ENCODE results near the gene FAM107B. TPM values are rescaled to one million over a fixed set of nuclear protein-coding genes. Genes with fewer than 3 reads are reported as not detected.
A peak's percentile ranks its signal among the peaks of the same experiment; 100 is the strongest.

The FAM107B gene
- total and polyA plus RNA-seq, 2 experiments from 2014 or later = 3.4 to 5.2 TPM

GRCh38 chr10:14742382-14742781 is 32.3 kb downstream of the FAM107B start:
- H3K9ac ChIP-seq = no peak overlapping the region
- H2AFZ ChIP-seq = no peak overlapping the region
- no peaks in the 10 kb centered on the region for H3K9me2 ChIP-seq (ENCODE audit: insufficient read depth)
- WGBS, 2 experiments (ENCODE audit: low coverage in 1 of 2, low lambda C conversion rate in 2 of 2, missing lambda C conversion rate in 2 of 2) = 12 to 41% methylated on average over 1 of the region's 1 CpG
- TF ChIP-seq EZH2phosphoT487 (IDR thresholded peaks at IDR 0.05; ENCODE audit: insufficient read depth, low read depth) (no peak), EZH2 (IDR thresholded peaks at IDR 0.05; ENCODE audit: insufficient read depth, poor library complexity, severe bottlenecking) (no peak)
- H3K4me1 ChIP-seq (ENCODE audit: insufficient read depth) = no peaks in the 10 kb centered on the region
- H3K4me2 ChIP-seq (ENCODE audit: unreplicated experiment) = no peak overlapping the region
- H3K27ac ChIP-seq = no peak overlapping the region
- peaks cover 47% of the 10 kb centered on the region for H3K27me3 ChIP-seq (replicated peaks; ENCODE audit: insufficient read depth)
- DNase-seq = no peak
- no peak overlapping the region for H3K4me3 ChIP-seq
- no peaks in the 10 kb centered on the region for H3K9me3 ChIP-seq (ENCODE audit: low read depth)
- no peaks in the 10 kb centered on the region for H3K36me3 ChIP-seq (ENCODE audit: low read depth)
- in situ Hi-C loops (cut with MboI) = no loop called here
- no peaks in the 10 kb centered on the region for H3F3A ChIP-seq (ENCODE audit: insufficient read depth)
- no peaks in the 10 kb centered on the region for H3K79me2 ChIP-seq (ENCODE audit: insufficient read depth)
- no peaks in the 10 kb centered on the region for H4K20me1 ChIP-seq (ENCODE audit: insufficient read depth)

GRCh38 chr10:14740684-14741247 is 33.9 kb downstream of the FAM107B start:
- no peaks in the 10 kb centered on the region for H4K20me1 ChIP-seq (ENCODE audit: insufficient read depth)
- H2AFZ ChIP-seq = no peak overlapping the region
- no peak overlapping the region for H3K4me3 ChIP-seq
- H3K9me2 ChIP-seq (ENCODE audit: insufficient read depth) = no peaks in the 10 kb centered on the region
- H3K36me3 ChIP-seq (ENCODE audit: low read depth) = no peaks in the 10 kb centered on the region
- H3K9me3 ChIP-seq (ENCODE audit: low read depth) = no peaks in the 10 kb centered on the region
- H3K9ac ChIP-seq = no peak overlapping the region
- H3K4me1 ChIP-seq (ENCODE audit: insufficient read depth) = no peaks in the 10 kb centered on the region
- in situ Hi-C loops (cut with MboI) = no loop called here
- DNase-seq = no peak
- 16 to 30% methylated on average over 3 of the region's 3 CpGs for WGBS, 2 experiments (ENCODE audit: low coverage in 1 of 2, low lambda C conversion rate in 2 of 2, missing lambda C conversion rate in 2 of 2)
- H3K27me3 ChIP-seq (replicated peaks; ENCODE audit: insufficient read depth) = peaks cover 40% of the 10 kb centered on the region
- no peak overlapping the region for H3K4me2 ChIP-seq (ENCODE audit: unreplicated experiment)
- H3K27ac ChIP-seq = no peak overlapping the region
- H3K79me2 ChIP-seq (ENCODE audit: insufficient read depth) = no peaks in the 10 kb centered on the region
- TF ChIP-seq EZH2phosphoT487 (IDR thresholded peaks at IDR 0.05; ENCODE audit: insufficient read depth, low read depth) = no peak
- no peak for TF ChIP-seq EZH2 (IDR thresholded peaks at IDR 0.05; ENCODE audit: insufficient read depth, poor library complexity, severe bottlenecking)
- no peaks in the 10 kb centered on the region for H3F3A ChIP-seq (ENCODE audit: insufficient read depth)

GRCh38 chr10:14737808-14738545 is 36.7 kb downstream of the FAM107B start:
- in situ Hi-C loops (cut with MboI) = no loop called here
- Histone ChIP-seq H3K27me3 (replicated peaks; ENCODE audit: insufficient read depth) (peaks cover 24% of the 10 kb centered on the region), H4K20me1 (ENCODE audit: insufficient read depth) (no peaks in the 10 kb centered on the region), H3K9me2 (ENCODE audit: insufficient read depth) (no peaks in the 10 kb centered on the region), H3K27ac (no peak overlapping the region), H3K36me3 (ENCODE audit: low read depth) (no peaks in the 10 kb centered on the region), H3K4me1 (ENCODE audit: insufficient read depth) (no peaks in the 10 kb centered on the region), H3K4me2 (ENCODE audit: unreplicated experiment) (no peak overlapping the region), H3K4me3 (no peak overlapping the region), H3K9ac (no peak overlapping the region), H2AFZ (no peak overlapping the region), H3K9me3 (ENCODE audit: low read depth) (no peaks in the 10 kb centered on the region), H3F3A (ENCODE audit: insufficient read depth) (no peaks in the 10 kb centered on the region), H3K79me2 (ENCODE audit: insufficient read depth) (no peaks in the 10 kb centered on the region)
- DNase-seq = no peak
- no peak for TF ChIP-seq EZH2 (IDR thresholded peaks at IDR 0.05; ENCODE audit: insufficient read depth, poor library complexity, severe bottlenecking)
- no peak for TF ChIP-seq EZH2phosphoT487 (IDR thresholded peaks at IDR 0.05; ENCODE audit: insufficient read depth, low read depth)
- WGBS, 2 experiments (ENCODE audit: low coverage in 1 of 2, low lambda C conversion rate in 2 of 2, missing lambda C conversion rate in 2 of 2) = 71 to 76% methylated on average over 11 of the region's 11 CpGs

- H3K36me3 ChIP-seq (ENCODE audit: low read depth) = no peaks in the 10 kb centered on the region
- H2AFZ ChIP-seq = no peak overlapping the region
- peak; percentile 11 for DNase-seq
- no peak overlapping the region for H3K9ac ChIP-seq
- H3K27ac ChIP-seq = no peak overlapping the region
- H3K9me3 ChIP-seq (ENCODE audit: low read depth) = no peaks in the 10 kb centered on the region
- H3K9me2 ChIP-seq (ENCODE audit: insufficient read depth) = no peaks in the 10 kb centered on the region
- TF ChIP-seq EZH2phosphoT487 (IDR thresholded peaks at IDR 0.05; ENCODE audit: insufficient read depth, low read depth) (no peak), EZH2 (IDR thresholded peaks at IDR 0.05; ENCODE audit: insufficient read depth, poor library complexity, severe bottlenecking) (no peak)
- H3K4me3 ChIP-seq = no peak overlapping the region
- no peaks in the 10 kb centered on the region for H4K20me1 ChIP-seq (ENCODE audit: insufficient read depth)
- H3K4me1 ChIP-seq (ENCODE audit: insufficient read depth) = no peaks in the 10 kb centered on the region
- H3K79me2 ChIP-seq (ENCODE audit: insufficient read depth) = no peaks in the 10 kb centered on the region
- WGBS, 2 experiments (ENCODE audit: low coverage in 1 of 2, low lambda C conversion rate in 2 of 2, missing lambda C conversion rate in 2 of 2) = 6 to 7% methylated on average over 4 of the region's 4 CpGs
- in situ Hi-C loops (cut with MboI) = no loop called here
- no peak overlapping the region for H3K4me2 ChIP-seq (ENCODE audit: unreplicated experiment)
- H3K27me3 ChIP-seq (replicated peaks; ENCODE audit: insufficient read depth) = peaks cover 15% of the 10 kb centered on the region; the same call in 1 of the 2 replicates
- H3F3A ChIP-seq (ENCODE audit: insufficient read depth) = no peaks in the 10 kb centered on the region
These were observed 38.1 kb downstream of the FAM107B start for GRCh38 chr10:14736600-14737081.

Measured in GM23248 (cell line).